HEK293T (cell line): Measurements from ENCODE around the gene RAB6B.

Experiments used
- ARNT ChIP-seq: fragments of 450-650 bp; IDR thresholded peaks from 2 replicates; pipeline ENCODE4 v1.6.1; 2017; ENCODE audit warnings: mild to moderate bottlenecking
- BHLHE40 ChIP-seq: fragments of 450-650 bp; IDR thresholded peaks from 2 replicates; pipeline ENCODE4 v1.6.1; 2016; ENCODE audit warnings: mild to moderate bottlenecking, moderate library complexity, borderline replicate concordance
- ELF4 ChIP-seq: fragments of 450-650 bp; IDR thresholded peaks from 2 replicates; pipeline ENCODE4 v1.6.1; 2017; ENCODE audit warnings: antibody characterized with exemption
- FOXA1 ChIP-seq: fragments of 450-650 bp; IDR thresholded peaks from 2 replicates; pipeline ENCODE4 v1.6.1; 2016; ENCODE audit warnings: mild to moderate bottlenecking
- FOXK2 ChIP-seq: fragments of 450-650 bp; IDR thresholded peaks from 2 replicates; pipeline ENCODE4 v1.6.1; 2016; ENCODE audit warnings: mild to moderate bottlenecking
- FOXM1 ChIP-seq: fragments of 450-650 bp; IDR thresholded peaks from 2 replicates; pipeline ENCODE4 v1.6.1; 2017; ENCODE audit warnings: mild to moderate bottlenecking, borderline replicate concordance
- HDGF ChIP-seq: fragments of 450-650 bp; IDR thresholded peaks from 2 replicates; pipeline ENCODE4 v1.6.1; 2017; ENCODE audit warnings: antibody characterized with exemption, borderline replicate concordance
- L3MBTL2 ChIP-seq: fragments of 450-650 bp; conservative IDR thresholded peaks from 2 replicates; pipeline ENCODE4 v1.6.1; 2016; ENCODE audit warnings: mild to moderate bottlenecking
- LEF1 ChIP-seq: fragments of 450-650 bp; IDR thresholded peaks from 2 replicates; pipeline ENCODE4 v1.6.1; 2017; ENCODE audit warnings: mild to moderate bottlenecking, borderline replicate concordance
- NFRKB ChIP-seq: fragments of 450-650 bp; IDR thresholded peaks from 2 replicates; pipeline ENCODE4 v1.6.1; 2016; ENCODE audit warnings: mild to moderate bottlenecking, moderate library complexity
- SP1 ChIP-seq: fragments of 450-650 bp; IDR thresholded peaks from 2 replicates; pipeline ENCODE4 v1.6.1; 2017
- SUZ12 ChIP-seq: fragments of 450-650 bp; IDR thresholded peaks from 2 replicates; pipeline ENCODE4 v1.6.1; 2016; ENCODE audit warnings: mild to moderate bottlenecking
- TARDBP ChIP-seq: fragments of 450-650 bp; IDR thresholded peaks from 2 replicates; pipeline ENCODE4 v1.6.1; 2016
- ZNF384 ChIP-seq: fragments of 450-650 bp; IDR thresholded peaks from 2 replicates; pipeline ENCODE4 v1.6.1; 2016

- TF ChIP-seq BHLHE40, result no peak
- TF ChIP-seq ZNF384, result no peak
- TF ChIP-seq SP1, result no peak
- TF ChIP-seq L3MBTL2, result no peak
- no peak for TF ChIP-seq FOXM1
- no peak for TF ChIP-seq LEF1
- no peak for TF ChIP-seq SUZ12
- TF ChIP-seq ELF4, result no peak
- no peak for TF ChIP-seq TARDBP
- TF ChIP-seq FOXK2, result no peak
- TF ChIP-seq NFRKB, result no peak
- TF ChIP-seq FOXA1, result no peak
- no peak for TF ChIP-seq HDGF
- no peak for TF ChIP-seq ARNT
Measured at GRCh38 chr3:133933097-133934024, 37.7 kb upstream of the RAB6B start.
